Thyroid gland (tissue), 4 donors: ENCODE data around the gene FRMD8.

Source experiments
- CTCF ChIP-seq, 6 experiments: fragments of 200-600 bp in 3 of 6; fragments of 450-650 bp in 3 of 6; sonication (generic) in 3 of 6; IDR thresholded peaks; one replicate each; pipeline ENCODE4 v1.5.1; 2016 to 2019; ENCODE audit warnings: antibody characterized with exemption in 6 of 6, mild to moderate bottlenecking in 2 of 6, inconsistent platforms in 1 of 6, moderate library complexity in 1 of 6
- POLR2A ChIP-seq, 2 donors: fragments of 450-650 bp; IDR thresholded peaks; one replicate each; pipeline ENCODE4 v1.6.1; 2017; ENCODE audit warnings: antibody characterized with exemption in 2 of 2, mild to moderate bottlenecking in 2 of 2, moderate library complexity in 1 of 2

GRCh38 chr11:65419460-65419771, 33.0 kb downstream of the FRMD8 start:
- no peak for TF ChIP-seq CTCF (IDR thresholded peaks at IDR 0.05)
- TF ChIP-seq POLR2A (IDR thresholded peaks at IDR 0.05): no peak
